ENCODE measurements around the gene NPIPB6. TPM values are rescaled to one million over a fixed set of nuclear protein-coding genes. Genes with fewer than 3 reads are reported as not detected.
A peak's percentile ranks its signal among the peaks of the same experiment; 100 is the strongest.

NPIPB6 gene
- total RNA-seq, 1 experiment from 2014 or later = 2.6 TPM

- no peaks in the 10 kb centered on the region for H3K36me3 ChIP-seq (ENCODE audit: insufficient read depth, low read length, poor library complexity, severe bottlenecking)
- TF ChIP-seq EZH2 (IDR thresholded peaks at IDR 0.05; ENCODE audit: borderline replicate concordance, low read depth, low read length, poor library complexity, severe bottlenecking) = no peak
- TF ChIP-seq, protein P1, sequence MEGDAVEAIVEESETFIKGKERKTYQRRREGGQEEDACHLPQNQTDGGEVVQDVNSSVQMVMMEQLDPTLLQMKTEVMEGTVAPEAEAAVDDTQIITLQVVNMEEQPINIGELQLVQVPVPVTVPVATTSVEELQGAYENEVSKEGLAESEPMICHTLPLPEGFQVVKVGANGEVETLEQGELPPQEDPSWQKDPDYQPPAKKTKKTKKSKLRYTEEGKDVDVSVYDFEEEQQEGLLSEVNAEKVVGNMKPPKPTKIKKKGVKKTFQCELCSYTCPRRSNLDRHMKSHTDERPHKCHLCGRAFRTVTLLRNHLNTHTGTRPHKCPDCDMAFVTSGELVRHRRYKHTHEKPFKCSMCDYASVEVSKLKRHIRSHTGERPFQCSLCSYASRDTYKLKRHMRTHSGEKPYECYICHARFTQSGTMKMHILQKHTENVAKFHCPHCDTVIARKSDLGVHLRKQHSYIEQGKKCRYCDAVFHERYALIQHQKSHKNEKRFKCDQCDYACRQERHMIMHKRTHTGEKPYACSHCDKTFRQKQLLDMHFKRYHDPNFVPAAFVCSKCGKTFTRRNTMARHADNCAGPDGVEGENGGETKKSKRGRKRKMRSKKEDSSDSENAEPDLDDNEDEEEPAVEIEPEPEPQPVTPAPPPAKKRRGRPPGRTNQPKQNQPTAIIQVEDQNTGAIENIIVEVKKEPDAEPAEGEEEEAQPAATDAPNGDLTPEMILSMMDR (conservative IDR thresholded peaks at IDR 0.05; ENCODE audit: low read depth, low read length) = no peak
- DNase-seq (ENCODE audit: low spot score) = no peak
- H3K4me3 ChIP-seq (ENCODE audit: low read depth, low read length, poor library complexity, severe bottlenecking) = no peak overlapping the region
- ChIA-PET CTCF (no interaction called here), POLR2A (ENCODE audit: low non-redundant PET) (no interaction called here)
- peaks cover 14% of the 10 kb centered on the region for H3K4me1 ChIP-seq (ENCODE audit: insufficient read depth, low read length, poor library complexity, severe bottlenecking)
- H3K9me3 ChIP-seq (ENCODE audit: low read depth, low read length, poor library complexity, severe bottlenecking) = no peaks in the 10 kb centered on the region
- no peak overlapping the region for H3K27ac ChIP-seq (ENCODE audit: low read depth, low read length, poor library complexity, severe bottlenecking)
- BruUV-seq (replicated peaks) = no TSS peak
- H3K27me3 ChIP-seq (replicated peaks; ENCODE audit: insufficient read depth, low read depth, low read length, poor library complexity) = no peaks in the 10 kb centered on the region
- intact Hi-C loops (cut with micrococcal nuclease; ENCODE audit: unreplicated experiment) = no loop called here
Measured at GRCh38 chr16:28308794-28309584, 54.3 kb downstream of the NPIPB6 start.

GRCh38 chr16:28307936-28308335, 55.4 kb downstream of the NPIPB6 start:
- TF ChIP-seq, protein P1 (conservative IDR thresholded peaks at IDR 0.05; ENCODE audit: low read depth, low read length) = no peak
- no peak for TF ChIP-seq EZH2 (IDR thresholded peaks at IDR 0.05; ENCODE audit: borderline replicate concordance, low read depth, low read length, poor library complexity, severe bottlenecking)
- DNase-seq (ENCODE audit: low spot score) = no peak
- ChIA-PET POLR2A (ENCODE audit: low non-redundant PET) (no interaction called here), CTCF (no interaction called here)
- H3K27me3 ChIP-seq (replicated peaks; ENCODE audit: insufficient read depth, low read depth, low read length, poor library complexity) = no peaks in the 10 kb centered on the region
- no peaks in the 10 kb centered on the region for H3K36me3 ChIP-seq (ENCODE audit: insufficient read depth, low read length, poor library complexity, severe bottlenecking)
- no TSS peak for BruUV-seq (replicated peaks)
- peaks cover 14% of the 10 kb centered on the region for H3K4me1 ChIP-seq (ENCODE audit: insufficient read depth, low read length, poor library complexity, severe bottlenecking)
- H3K4me3 ChIP-seq (ENCODE audit: low read depth, low read length, poor library complexity, severe bottlenecking) = no peak overlapping the region
- intact Hi-C loops (cut with micrococcal nuclease; ENCODE audit: unreplicated experiment) = no loop called here
- no peaks in the 10 kb centered on the region for H3K9me3 ChIP-seq (ENCODE audit: low read depth, low read length, poor library complexity, severe bottlenecking)
- no peak overlapping the region for H3K27ac ChIP-seq (ENCODE audit: low read depth, low read length, poor library complexity, severe bottlenecking)

DNA sequence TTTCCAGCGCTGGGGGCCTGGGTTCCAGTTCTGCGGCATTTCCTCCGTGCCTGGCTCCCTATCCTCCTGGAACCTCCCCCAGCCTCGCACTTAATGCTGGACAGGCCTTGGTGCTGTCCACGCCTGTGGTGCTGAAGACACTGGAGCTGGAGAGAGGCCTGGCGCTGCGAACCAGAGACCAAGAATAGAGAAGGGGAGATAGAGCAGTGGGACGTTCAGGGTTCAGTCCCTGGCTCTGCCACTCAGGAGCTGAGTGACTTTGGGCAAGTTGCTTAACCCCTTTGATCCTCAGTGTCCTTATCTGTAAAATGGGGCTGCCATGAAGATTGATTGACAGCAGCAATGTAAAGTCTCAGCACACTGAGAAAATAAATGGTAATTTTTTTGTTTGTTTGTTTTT, 59.1 kb downstream of the NPIPB6 start:
- CTCF ChIA-PET = no interaction called here
- peak; percentile 46 for DNase-seq (ENCODE audit: low spot score)
- peaks cover 1% of the 10 kb centered on the region for H3K4me1 ChIP-seq (ENCODE audit: insufficient read depth, low read length, poor library complexity, severe bottlenecking)
- H3K27me3 ChIP-seq (replicated peaks; ENCODE audit: insufficient read depth, low read depth, low read length, poor library complexity) = no peaks in the 10 kb centered on the region
- H3K9me3 ChIP-seq (ENCODE audit: low read depth, low read length, poor library complexity, severe bottlenecking) = no peaks in the 10 kb centered on the region
- BruUV-seq (replicated peaks) = no TSS peak
- no peak overlapping the region for H3K4me3 ChIP-seq (ENCODE audit: low read depth, low read length, poor library complexity, severe bottlenecking)
- POLR2A ChIA-PET (ENCODE audit: low non-redundant PET) = no interaction called here
- no peak overlapping the region for H3K27ac ChIP-seq (ENCODE audit: low read depth, low read length, poor library complexity, severe bottlenecking)
- intact Hi-C loops (cut with micrococcal nuclease; ENCODE audit: unreplicated experiment) = no loop called here
- TF ChIP-seq, protein P1 (conservative IDR thresholded peaks at IDR 0.05; ENCODE audit: low read depth, low read length) = no peak
- H3K36me3 ChIP-seq (ENCODE audit: insufficient read depth, low read length, poor library complexity, severe bottlenecking) = no peaks in the 10 kb centered on the region
